ENCODE measurements around the gene LAX1.
A peak's percentile ranks its signal among the peaks of the same experiment; 100 is the strongest.
"Not testable (repeated sequence)": the region's sequence is repeated elsewhere in the genome, so short reads cannot be mapped to it uniquely, and the experiment has no call there.

Gene LAX1

GRCh38 chr1:203789966-203790365, 25.0 kb downstream of the LAX1 start:
- no peak overlapping the region for H3K18ac ChIP-seq (ENCODE audit: low read length)
- no peak overlapping the region for H3K4me3 ChIP-seq (ENCODE audit: low read length in 2 of 2)
- no peak overlapping the region for H3K23ac ChIP-seq (ENCODE audit: low read depth, low read length, poor library complexity)
- H3K4ac ChIP-seq (ENCODE audit: low read length) = no peak overlapping the region
- no peak overlapping the region for H4K91ac ChIP-seq (ENCODE audit: low read depth, low read length, poor library complexity)
- H4K8ac ChIP-seq (ENCODE audit: low read depth, low read length) = no peak overlapping the region
- no peak overlapping the region for H3K27ac ChIP-seq (replicated peaks; ENCODE audit: low read length)
- no peak overlapping the region for H2AK5ac ChIP-seq (ENCODE audit: low read depth, low read length)
- H2BK15ac ChIP-seq (ENCODE audit: low read length) = no peak overlapping the region
- H3K79me1 ChIP-seq (ENCODE audit: low read depth, low read length) = no peaks in the 10 kb centered on the region
- peak overlapping the region; percentile 12 for H2AFZ ChIP-seq (ENCODE audit: low read length)
- H2BK12ac ChIP-seq (ENCODE audit: low read length) = no peak overlapping the region
- no peak overlapping the region for H2BK120ac ChIP-seq (ENCODE audit: low read depth, low read length)
- no peaks in the 10 kb centered on the region for H3K36me3 ChIP-seq (replicated peaks in 1 of 2; ENCODE audit: control insufficient read depth in 2 of 2, insufficient read depth in 2 of 2, low read length in 2 of 2)
- no CpG with 5 or more reads among the region's 3 CpGs for WGBS, 2 donors (ENCODE audit: extremely low coverage in 2 of 2, insufficient read length in 2 of 2, insufficient replicate concordance in 1 of 2)
- H3K27me3 ChIP-seq (ENCODE audit: control insufficient read depth in 3 of 3, insufficient read depth in 3 of 3, low read depth in 1 of 3, low read length in 3 of 3) = no peaks in the 10 kb centered on the region
- H3K14ac ChIP-seq (ENCODE audit: low read length) = no peak overlapping the region
- no peak overlapping the region for H3K9ac ChIP-seq (ENCODE audit: low read depth, low read length, poor library complexity)
- H3K9me3 ChIP-seq (replicated peaks in 1 of 2; ENCODE audit: control insufficient read depth in 2 of 2, insufficient read depth in 1 of 2, low read depth in 1 of 2, low read length in 2 of 2) = no peaks in the 10 kb centered on the region
- no peak for DNase-seq (ENCODE audit: low spot score)
- H3K4me2 ChIP-seq (ENCODE audit: insufficient read depth, low read length, poor library complexity, severe bottlenecking) = no peak overlapping the region
- no peaks in the 10 kb centered on the region for H3K4me1 ChIP-seq (ENCODE audit: control insufficient read depth in 2 of 2, insufficient read depth in 1 of 2, low read depth in 1 of 2, low read length in 2 of 2)
- H2BK5ac ChIP-seq (ENCODE audit: low read length) = no peak overlapping the region

GRCh38 chr1:203791498-203791897, 26.5 kb downstream of the LAX1 start:
- WGBS, 2 donors (ENCODE audit: extremely low coverage in 2 of 2, insufficient read length in 2 of 2, insufficient replicate concordance in 1 of 2) = no CpG with 5 or more reads among the region's 3 CpGs
- no peak overlapping the region for H4K8ac ChIP-seq (ENCODE audit: low read depth, low read length)
- H3K4me1 ChIP-seq (ENCODE audit: control insufficient read depth in 2 of 2, insufficient read depth in 1 of 2, low read depth in 1 of 2, low read length in 2 of 2) = no peaks in the 10 kb centered on the region
- no peak overlapping the region for H3K14ac ChIP-seq (ENCODE audit: low read length)
- no peak overlapping the region for H2BK12ac ChIP-seq (ENCODE audit: low read length)
- H2BK15ac ChIP-seq (ENCODE audit: low read length) = no peak overlapping the region
- H3K9me3 ChIP-seq (replicated peaks in 1 of 2; ENCODE audit: control insufficient read depth in 2 of 2, insufficient read depth in 1 of 2, low read depth in 1 of 2, low read length in 2 of 2) = no peaks in the 10 kb centered on the region
- no peak overlapping the region for H4K91ac ChIP-seq (ENCODE audit: low read depth, low read length, poor library complexity)
- H3K4ac ChIP-seq (ENCODE audit: low read length) = no peak overlapping the region
- no peak overlapping the region for H3K27ac ChIP-seq (replicated peaks; ENCODE audit: low read length)
- H2AFZ ChIP-seq (ENCODE audit: low read length) = no peak overlapping the region
- no peak overlapping the region for H3K4me2 ChIP-seq (ENCODE audit: insufficient read depth, low read length, poor library complexity, severe bottlenecking)
- H2AK5ac ChIP-seq (ENCODE audit: low read depth, low read length) = no peak overlapping the region
- no peaks in the 10 kb centered on the region for H3K36me3 ChIP-seq (replicated peaks in 1 of 2; ENCODE audit: control insufficient read depth in 2 of 2, insufficient read depth in 2 of 2, low read length in 2 of 2)
- no peak overlapping the region for H3K18ac ChIP-seq (ENCODE audit: low read length)
- H3K4me3 ChIP-seq (ENCODE audit: low read length in 2 of 2) = no peak overlapping the region
- H3K27me3 ChIP-seq (ENCODE audit: control insufficient read depth in 3 of 3, insufficient read depth in 3 of 3, low read depth in 1 of 3, low read length in 3 of 3) = no peaks in the 10 kb centered on the region
- no peak overlapping the region for H2BK120ac ChIP-seq (ENCODE audit: low read depth, low read length)
- H3K79me1 ChIP-seq (ENCODE audit: low read depth, low read length) = no peaks in the 10 kb centered on the region
- DNase-seq (ENCODE audit: low spot score) = no peak
- H2BK5ac ChIP-seq (ENCODE audit: low read length) = no peak overlapping the region
- no peak overlapping the region for H3K23ac ChIP-seq (ENCODE audit: low read depth, low read length, poor library complexity)
- H3K9ac ChIP-seq (ENCODE audit: low read depth, low read length, poor library complexity) = no peak overlapping the region

GRCh38 chr1:203792486-203792885, 27.5 kb downstream of the LAX1 start:
- Histone ChIP-seq H3K4me1 (ENCODE audit: control insufficient read depth in 2 of 2, insufficient read depth in 1 of 2, low read depth in 1 of 2, low read length in 2 of 2) (peaks cover 1 to 4% of the 10 kb centered on the region in 2 donors), H3K9me3 (replicated peaks in 1 of 2; ENCODE audit: control insufficient read depth in 2 of 2, insufficient read depth in 1 of 2, low read depth in 1 of 2, low read length in 2 of 2) (peaks cover 0 to 6% of the 10 kb centered on the region in 2 donors), H2AK5ac (ENCODE audit: low read depth, low read length) (no peak overlapping the region), H3K36me3 (replicated peaks in 1 of 2; ENCODE audit: control insufficient read depth in 2 of 2, insufficient read depth in 2 of 2, low read length in 2 of 2) (peaks cover 0 to 10% of the 10 kb centered on the region in 2 donors), H4K91ac (ENCODE audit: low read depth, low read length, poor library complexity) (no peak overlapping the region), H2BK120ac (ENCODE audit: low read depth, low read length) (no peak overlapping the region), H2BK15ac (ENCODE audit: low read length) (no peak overlapping the region), H3K27me3 (ENCODE audit: control insufficient read depth in 3 of 3, insufficient read depth in 3 of 3, low read depth in 1 of 3, low read length in 3 of 3) (no peaks in the 10 kb centered on the region), H3K18ac (ENCODE audit: low read length) (no peak overlapping the region), H3K4ac (ENCODE audit: low read length) (no peak overlapping the region), H3K4me3 (ENCODE audit: low read length in 2 of 2) (no peak overlapping the region), H3K14ac (ENCODE audit: low read length) (no peak overlapping the region), H2BK12ac (ENCODE audit: low read length) (no peak overlapping the region), H3K79me1 (ENCODE audit: low read depth, low read length) (no peaks in the 10 kb centered on the region), H3K23ac (ENCODE audit: low read depth, low read length, poor library complexity) (no peak overlapping the region), H3K9ac (ENCODE audit: low read depth, low read length, poor library complexity) (no peak overlapping the region), H2BK5ac (ENCODE audit: low read length) (no peak overlapping the region), H3K27ac (replicated peaks; ENCODE audit: low read length) (no peak overlapping the region), H3K4me2 (ENCODE audit: insufficient read depth, low read length, poor library complexity, severe bottlenecking) (no peak overlapping the region), H4K8ac (ENCODE audit: low read depth, low read length) (no peak overlapping the region), H2AFZ (ENCODE audit: low read length) (no peak overlapping the region)
- WGBS, 2 donors (ENCODE audit: extremely low coverage in 2 of 2, insufficient read length in 2 of 2, insufficient replicate concordance in 1 of 2) = no CpG with 5 or more reads among the region's 2 CpGs
- no peak for DNase-seq (ENCODE audit: low spot score)

GRCh38 chr1:203793561-203793960, 28.6 kb downstream of the LAX1 start:
- no CpG with 5 or more reads among the region's 7 CpGs for WGBS, 2 donors (ENCODE audit: extremely low coverage in 2 of 2, insufficient read length in 2 of 2, insufficient replicate concordance in 1 of 2)
- not testable (repeated sequence) for H2AFZ ChIP-seq (ENCODE audit: low read length); H4K8ac ChIP-seq (ENCODE audit: low read depth, low read length); DNase-seq (ENCODE audit: low spot score); H3K18ac ChIP-seq (ENCODE audit: low read length); H3K4me2 ChIP-seq (ENCODE audit: insufficient read depth, low read length, poor library complexity, severe bottlenecking); H3K4me1 ChIP-seq (ENCODE audit: control insufficient read depth in 2 of 2, insufficient read depth in 1 of 2, low read depth in 1 of 2, low read length in 2 of 2); H2BK5ac ChIP-seq (ENCODE audit: low read length); H3K4ac ChIP-seq (ENCODE audit: low read length); H3K27me3 ChIP-seq (ENCODE audit: control insufficient read depth in 3 of 3, insufficient read depth in 3 of 3, low read depth in 1 of 3, low read length in 3 of 3); H4K91ac ChIP-seq (ENCODE audit: low read depth, low read length, poor library complexity); H3K4me3 ChIP-seq (ENCODE audit: low read length in 2 of 2); H2BK120ac ChIP-seq (ENCODE audit: low read depth, low read length); H3K14ac ChIP-seq (ENCODE audit: low read length); H2AK5ac ChIP-seq (ENCODE audit: low read depth, low read length); H2BK12ac ChIP-seq (ENCODE audit: low read length); H3K79me1 ChIP-seq (ENCODE audit: low read depth, low read length); H3K27ac ChIP-seq (replicated peaks; ENCODE audit: low read length); H3K23ac ChIP-seq (ENCODE audit: low read depth, low read length, poor library complexity); H2BK15ac ChIP-seq (ENCODE audit: low read length); H3K9ac ChIP-seq (ENCODE audit: low read depth, low read length, poor library complexity)
- peaks cover 9 to 20% of the 10 kb centered on the region in 2 donors for H3K36me3 ChIP-seq (replicated peaks in 1 of 2; ENCODE audit: control insufficient read depth in 2 of 2, insufficient read depth in 2 of 2, low read length in 2 of 2)
- peaks cover 6 to 16% of the 10 kb centered on the region in 2 donors for H3K9me3 ChIP-seq (replicated peaks in 1 of 2; ENCODE audit: control insufficient read depth in 2 of 2, insufficient read depth in 1 of 2, low read depth in 1 of 2, low read length in 2 of 2)

Data from neuronal stem cell (in vitro differentiated cells).